ENCODE measurements around the gene PRMT7.

PRMT7 gene

GRCh38 chr16:68359398-68360191 is 48.8 kb downstream of the PRMT7 start:
- H3K36me3 ChIP-seq (ENCODE audit: control insufficient read depth, insufficient read depth, low read length), result peaks cover 34% of the 10 kb centered on the region
- H3K4me3 ChIP-seq (ENCODE audit: low read depth, low read length), result no peak overlapping the region
- H3K27me3 ChIP-seq (ENCODE audit: control insufficient read depth, insufficient read depth, low read length), result no peaks in the 10 kb centered on the region
- H3K9me3 ChIP-seq (ENCODE audit: control insufficient read depth, insufficient read depth, low read length), result no peaks in the 10 kb centered on the region
- H3K4me1 ChIP-seq (ENCODE audit: control insufficient read depth, insufficient read depth, low read length), result no peaks in the 10 kb centered on the region
- H3K9ac ChIP-seq (ENCODE audit: low read depth, low read length), result no peak overlapping the region
- no peak overlapping the region for H3K27ac ChIP-seq (ENCODE audit: low read depth, low read length)

GRCh38 chr16:68360547-68360946 is 49.7 kb downstream of the PRMT7 start:
- Histone ChIP-seq H3K27me3 (ENCODE audit: control insufficient read depth, insufficient read depth, low read length) (no peaks in the 10 kb centered on the region), H3K9me3 (ENCODE audit: control insufficient read depth, insufficient read depth, low read length) (no peaks in the 10 kb centered on the region), H3K4me3 (ENCODE audit: low read depth, low read length) (no peak overlapping the region), H3K36me3 (ENCODE audit: control insufficient read depth, insufficient read depth, low read length) (peaks cover 31% of the 10 kb centered on the region), H3K4me1 (ENCODE audit: control insufficient read depth, insufficient read depth, low read length) (no peaks in the 10 kb centered on the region), H3K9ac (ENCODE audit: low read depth, low read length) (no peak overlapping the region), H3K27ac (ENCODE audit: low read depth, low read length) (no peak overlapping the region)

- Histone ChIP-seq H3K4me3 (ENCODE audit: low read depth, low read length) (no peak overlapping the region), H3K27me3 (ENCODE audit: control insufficient read depth, insufficient read depth, low read length) (no peaks in the 10 kb centered on the region), H3K9ac (ENCODE audit: low read depth, low read length) (no peak overlapping the region), H3K9me3 (ENCODE audit: control insufficient read depth, insufficient read depth, low read length) (no peaks in the 10 kb centered on the region), H3K27ac (ENCODE audit: low read depth, low read length) (no peak overlapping the region), H3K4me1 (ENCODE audit: control insufficient read depth, insufficient read depth, low read length) (no peaks in the 10 kb centered on the region), H3K36me3 (ENCODE audit: control insufficient read depth, insufficient read depth, low read length) (peaks cover 26% of the 10 kb centered on the region)
These were observed 50.1 kb downstream of the PRMT7 start for GRCh38 chr16:68360956-68361355.

GRCh38 chr16:68361485-68361884 is 50.7 kb downstream of the PRMT7 start:
- H3K27ac ChIP-seq (ENCODE audit: low read depth, low read length), result no peak overlapping the region
- no peaks in the 10 kb centered on the region for H3K27me3 ChIP-seq (ENCODE audit: control insufficient read depth, insufficient read depth, low read length)
- no peaks in the 10 kb centered on the region for H3K9me3 ChIP-seq (ENCODE audit: control insufficient read depth, insufficient read depth, low read length)
- H3K36me3 ChIP-seq (ENCODE audit: control insufficient read depth, insufficient read depth, low read length), result peaks cover 21% of the 10 kb centered on the region
- H3K4me3 ChIP-seq (ENCODE audit: low read depth, low read length), result no peak overlapping the region
- H3K9ac ChIP-seq (ENCODE audit: low read depth, low read length), result no peak overlapping the region
- no peaks in the 10 kb centered on the region for H3K4me1 ChIP-seq (ENCODE audit: control insufficient read depth, insufficient read depth, low read length)

GRCh38 chr16:68362262-68362913 is 51.6 kb downstream of the PRMT7 start:
- peaks cover 12% of the 10 kb centered on the region for H3K36me3 ChIP-seq (ENCODE audit: control insufficient read depth, insufficient read depth, low read length)
- H3K27me3 ChIP-seq (ENCODE audit: control insufficient read depth, insufficient read depth, low read length), result no peaks in the 10 kb centered on the region
- H3K4me1 ChIP-seq (ENCODE audit: control insufficient read depth, insufficient read depth, low read length), result 0 out of 2 replicates have a peak, but pooled peaks cover 3% of the 10 kb centered on the region
- no peak overlapping the region for H3K27ac ChIP-seq (ENCODE audit: low read depth, low read length)
- H3K9me3 ChIP-seq (ENCODE audit: control insufficient read depth, insufficient read depth, low read length), result no peaks in the 10 kb centered on the region
- no peak overlapping the region for H3K4me3 ChIP-seq (ENCODE audit: low read depth, low read length)
- H3K9ac ChIP-seq (ENCODE audit: low read depth, low read length), result no peak overlapping the region

- H3K27me3 ChIP-seq (ENCODE audit: control insufficient read depth, insufficient read depth, low read length), result no peaks in the 10 kb centered on the region
- H3K4me1 ChIP-seq (ENCODE audit: control insufficient read depth, insufficient read depth, low read length), result 0 out of 2 replicates have a peak, but pooled peaks cover 4% of the 10 kb centered on the region
- H3K4me3 ChIP-seq (ENCODE audit: low read depth, low read length), result no peak overlapping the region
- H3K27ac ChIP-seq (ENCODE audit: low read depth, low read length), result no peak overlapping the region
- no peak overlapping the region for H3K9ac ChIP-seq (ENCODE audit: low read depth, low read length)
- peaks cover 5% of the 10 kb centered on the region for H3K36me3 ChIP-seq (ENCODE audit: control insufficient read depth, insufficient read depth, low read length)
- H3K9me3 ChIP-seq (ENCODE audit: control insufficient read depth, insufficient read depth, low read length), result no peaks in the 10 kb centered on the region
These were observed 52.3 kb downstream of the PRMT7 start for GRCh38 chr16:68362947-68363657.

- no peaks in the 10 kb centered on the region for H3K36me3 ChIP-seq (ENCODE audit: control insufficient read depth, insufficient read depth, low read length)
- no peak overlapping the region for H3K27ac ChIP-seq (ENCODE audit: low read depth, low read length)
- H3K9me3 ChIP-seq (ENCODE audit: control insufficient read depth, insufficient read depth, low read length), result no peaks in the 10 kb centered on the region
- no peak overlapping the region for H3K9ac ChIP-seq (ENCODE audit: low read depth, low read length)
- 0 out of 2 replicates have a peak, but pooled peaks cover 4% of the 10 kb centered on the region for H3K4me1 ChIP-seq (ENCODE audit: control insufficient read depth, insufficient read depth, low read length)
- no peak overlapping the region for H3K4me3 ChIP-seq (ENCODE audit: low read depth, low read length)
- no peaks in the 10 kb centered on the region for H3K27me3 ChIP-seq (ENCODE audit: control insufficient read depth, insufficient read depth, low read length)
These were observed 53.1 kb downstream of the PRMT7 start for GRCh38 chr16:68363658-68364521.

- H3K4me3 ChIP-seq (ENCODE audit: low read depth, low read length), result no peak overlapping the region
- 0 out of 2 replicates have a peak, but pooled peaks cover 4% of the 10 kb centered on the region for H3K4me1 ChIP-seq (ENCODE audit: control insufficient read depth, insufficient read depth, low read length)
- no peaks in the 10 kb centered on the region for H3K27me3 ChIP-seq (ENCODE audit: control insufficient read depth, insufficient read depth, low read length)
- H3K36me3 ChIP-seq (ENCODE audit: control insufficient read depth, insufficient read depth, low read length), result no peaks in the 10 kb centered on the region
- H3K9me3 ChIP-seq (ENCODE audit: control insufficient read depth, insufficient read depth, low read length), result no peaks in the 10 kb centered on the region
- H3K27ac ChIP-seq (ENCODE audit: low read depth, low read length), result no peak overlapping the region
- no peak overlapping the region for H3K9ac ChIP-seq (ENCODE audit: low read depth, low read length)
These were observed 53.8 kb downstream of the PRMT7 start for GRCh38 chr16:68364561-68364998.

- no peak overlapping the region for H3K9ac ChIP-seq (ENCODE audit: low read depth, low read length)
- no peak overlapping the region for H3K4me3 ChIP-seq (ENCODE audit: low read depth, low read length)
- no peaks in the 10 kb centered on the region for H3K27me3 ChIP-seq (ENCODE audit: control insufficient read depth, insufficient read depth, low read length)
- H3K9me3 ChIP-seq (ENCODE audit: control insufficient read depth, insufficient read depth, low read length), result no peaks in the 10 kb centered on the region
- 0 out of 2 replicates have a peak, but pooled peaks cover 4% of the 10 kb centered on the region for H3K4me1 ChIP-seq (ENCODE audit: control insufficient read depth, insufficient read depth, low read length)
- no peak overlapping the region for H3K27ac ChIP-seq (ENCODE audit: low read depth, low read length)
- H3K36me3 ChIP-seq (ENCODE audit: control insufficient read depth, insufficient read depth, low read length), result no peaks in the 10 kb centered on the region
These were observed 54.5 kb downstream of the PRMT7 start for GRCh38 chr16:68365167-68365817.

- Histone ChIP-seq H3K4me3 (ENCODE audit: low read depth, low read length) (no peak overlapping the region), H3K9me3 (ENCODE audit: control insufficient read depth, insufficient read depth, low read length) (no peaks in the 10 kb centered on the region), H3K4me1 (ENCODE audit: control insufficient read depth, insufficient read depth, low read length) (0 out of 2 replicates have a peak, but pooled peaks cover 4% of the 10 kb centered on the region), H3K27ac (ENCODE audit: low read depth, low read length) (no peak overlapping the region), H3K27me3 (ENCODE audit: control insufficient read depth, insufficient read depth, low read length) (no peaks in the 10 kb centered on the region), H3K36me3 (ENCODE audit: control insufficient read depth, insufficient read depth, low read length) (no peaks in the 10 kb centered on the region), H3K9ac (ENCODE audit: low read depth, low read length) (no peak overlapping the region)
These were observed 55.2 kb downstream of the PRMT7 start for GRCh38 chr16:68366062-68366461.
